Central memory CD8-positive, alpha-beta T cell (primary cell): ENCODE measurements around the gene NCAPH2.
"Not testable (repeated sequence)": the region's sequence is repeated elsewhere in the genome, so short reads cannot be mapped to it uniquely, and the experiment has no call there.

Source experiments
- ATAC-seq: fragments of 150-1000 bp; cut with Tn5 transposase; replicated peaks from 2 replicates; pipeline ENCODE4 v1.10.0; 2022; ENCODE audit warnings: mild to moderate bottlenecking, moderate FRiP score, moderate number of reproducible peaks; ENCODE audit not compliant: poor library complexity, severe bottlenecking; ENCODE audit errors: extremely low read depth
- DNase-seq, 2 donors: peaks; one replicate each; pipeline ENCODE4 v3.0.0; 2021; ENCODE audit warnings: low spot score in 2 of 2
- H3K27ac Mint-ChIP-seq: one replicate; pipeline ENCODE4 v1.8.0; 2022; ENCODE audit warnings: low read depth, mild to moderate bottlenecking, moderate library complexity, mixed read lengths
- H3K27me3 Mint-ChIP-seq: one replicate; pipeline ENCODE4 v1.8.0; 2022; ENCODE audit warnings: mixed read lengths
- H3K36me3 Mint-ChIP-seq: one replicate; pipeline ENCODE4 v1.8.0; 2022; ENCODE audit warnings: mild to moderate bottlenecking, moderate library complexity, mixed read lengths; ENCODE audit not compliant: insufficient read depth
- H3K4me1 Mint-ChIP-seq: one replicate; pipeline ENCODE4 v1.8.0; 2022; ENCODE audit warnings: mixed read lengths
- H3K4me3 Mint-ChIP-seq: one replicate; pipeline ENCODE4 v1.8.0; 2022; ENCODE audit warnings: mild to moderate bottlenecking, moderate library complexity, mixed read lengths
- H3K9me3 Mint-ChIP-seq: one replicate; pipeline ENCODE4 v1.8.0; 2022; ENCODE audit warnings: mixed read lengths

The NCAPH2 gene

GRCh38 chr22:50527921-50528681 is 20.1 kb downstream of the NCAPH2 start:
- H3K27ac Mint-ChIP-seq: peak overlapping the region; percentile 91
- DNase-seq (no peak), ATAC-seq (no peak)
- H3K4me1 Mint-ChIP-seq: peaks cover 55% of the 10 kb centered on the region
- H3K4me3 Mint-ChIP-seq: peak overlapping the region; percentile 92
- no peaks in the 10 kb centered on the region for H3K9me3 Mint-ChIP-seq
- peaks cover 44% of the 10 kb centered on the region for H3K36me3 Mint-ChIP-seq
- H3K27me3 Mint-ChIP-seq: no peaks in the 10 kb centered on the region

GRCh38 chr22:50528682-50529415 is 20.8 kb downstream of the NCAPH2 start:
- Mint-ChIP-seq H3K4me3 (peak overlapping the region; percentile 92), H3K27ac (peak overlapping the region; percentile 29), H3K4me1 (peaks cover 54% of the 10 kb centered on the region), H3K36me3 (peaks cover 37% of the 10 kb centered on the region), H3K9me3 (no peaks in the 10 kb centered on the region), H3K27me3 (no peaks in the 10 kb centered on the region)
- ATAC-seq (no peak), DNase-seq (no peak)

GRCh38 chr22:50529416-50529896 is 21.4 kb downstream of the NCAPH2 start:
- no peak for ATAC-seq
- Mint-ChIP-seq H3K27ac (no peak overlapping the region), H3K9me3 (no peaks in the 10 kb centered on the region), H3K27me3 (no peaks in the 10 kb centered on the region), H3K4me1 (peaks cover 50% of the 10 kb centered on the region), H3K36me3 (peaks cover 31% of the 10 kb centered on the region), H3K4me3 (peak overlapping the region; percentile 92)
- no peak for DNase-seq

- ATAC-seq (no peak), DNase-seq (peak in 1 of 2 donors; percentile 32)
- peaks cover 44% of the 10 kb centered on the region for H3K4me1 Mint-ChIP-seq
- H3K27ac Mint-ChIP-seq: peak within 1 kb of the TSS; percentile 98
- H3K27me3 Mint-ChIP-seq: no peaks in the 10 kb centered on the region
- H3K9me3 Mint-ChIP-seq: no peaks in the 10 kb centered on the region
- H3K4me3 Mint-ChIP-seq: peak within 1 kb of the TSS; percentile 92
- H3K36me3 Mint-ChIP-seq: peaks cover 28% of the 10 kb centered on the region
Observed at GRCh38 chr22:50529897-50530579, 22.0 kb downstream of the NCAPH2 start, which contains the start of gene TYMP. Gene TYMP (minus strand): TSS chr22:50530012. CDS start chr22:50529709, 303 bp downstream.

- Mint-ChIP-seq H3K4me1 (peaks cover 44% of the 10 kb centered on the region), H3K4me3 (peak overlapping the region; percentile 92), H3K9me3 (no peaks in the 10 kb centered on the region), H3K36me3 (peaks cover 24% of the 10 kb centered on the region), H3K27ac (peak overlapping the region; percentile 98), H3K27me3 (no peaks in the 10 kb centered on the region)
- DNase-seq: peak in 1 of 2 donors; percentile 36
- no peak for ATAC-seq
Observed at GRCh38 chr22:50530580-50530876, 22.5 kb downstream of the NCAPH2 start.

GRCh38 chr22:50530877-50531545 is 23.0 kb downstream of the NCAPH2 start:
- no peaks in the 10 kb centered on the region for H3K9me3 Mint-ChIP-seq
- peak; percentile 67 to 73 for DNase-seq

GRCh38 chr22:50531546-50531961 is 23.5 kb downstream of the NCAPH2 start:
- Mint-ChIP-seq H3K4me3 (peak overlapping the region; percentile 92), H3K4me1 (peaks cover 43% of the 10 kb centered on the region)

More at GRCh38 chr22:50530877-50531545, 23.0 kb downstream of the NCAPH2 start:
- Mint-ChIP-seq H3K4me1 (peaks cover 44% of the 10 kb centered on the region), H3K36me3 (peaks cover 21% of the 10 kb centered on the region), H3K27me3 (no peaks in the 10 kb centered on the region), H3K27ac (peak overlapping the region; percentile 98), H3K4me3 (peak overlapping the region; percentile 92)
- peak; percentile 58 for ATAC-seq

GRCh38 chr22:50531962-50532674 is 24.1 kb downstream of the NCAPH2 start:
- Mint-ChIP-seq H3K4me1 (peaks cover 37% of the 10 kb centered on the region), H3K27ac (peak overlapping the region; percentile 98), H3K9me3 (no peaks in the 10 kb centered on the region), H3K36me3 (peaks cover 20% of the 10 kb centered on the region), H3K27me3 (no peaks in the 10 kb centered on the region), H3K4me3 (peak overlapping the region; percentile 92)
- ATAC-seq: no peak
- DNase-seq: no peak

More at GRCh38 chr22:50531546-50531961, 23.5 kb downstream of the NCAPH2 start:
- no peaks in the 10 kb centered on the region for H3K9me3 Mint-ChIP-seq
- H3K27me3 Mint-ChIP-seq: no peaks in the 10 kb centered on the region
- peak; percentile 65 for ATAC-seq
- peak; percentile 50 to 51 for DNase-seq
- H3K27ac Mint-ChIP-seq: peak overlapping the region; percentile 98
- peaks cover 21% of the 10 kb centered on the region for H3K36me3 Mint-ChIP-seq

- no peak for DNase-seq
- peaks cover 15% of the 10 kb centered on the region for H3K36me3 Mint-ChIP-seq
- H3K27me3 Mint-ChIP-seq: no peaks in the 10 kb centered on the region
- no peak for ATAC-seq
- H3K9me3 Mint-ChIP-seq: no peaks in the 10 kb centered on the region
- peak overlapping the region; percentile 92 for H3K4me3 Mint-ChIP-seq
- H3K27ac Mint-ChIP-seq: peak overlapping the region; percentile 98
- H3K4me1 Mint-ChIP-seq: peaks cover 32% of the 10 kb centered on the region
Observed at GRCh38 chr22:50532824-50533796, 25.1 kb downstream of the NCAPH2 start.

GRCh38 chr22:50533856-50534711 is 26.1 kb downstream of the NCAPH2 start:
- ATAC-seq, H3K27me3 Mint-ChIP-seq, H3K9me3 Mint-ChIP-seq, H3K27ac Mint-ChIP-seq, H3K4me3 Mint-ChIP-seq, DNase-seq: not testable (repeated sequence)
- Mint-ChIP-seq H3K4me1 (peaks cover 29% of the 10 kb centered on the region), H3K36me3 (peaks cover 16% of the 10 kb centered on the region)
